HG02885 (cell line): Measurements from ENCODE around the gene RGS12.

Source experiments
- ATAC-seq: cut with Tn5 transposase; IDR thresholded peaks from one replicate; pipeline ENCODE4 v1.9.1; 2021; ENCODE audit warnings: mild to moderate bottlenecking; ENCODE audit not compliant: unreplicated experiment, poor library complexity

RGS12 gene

DNA sequence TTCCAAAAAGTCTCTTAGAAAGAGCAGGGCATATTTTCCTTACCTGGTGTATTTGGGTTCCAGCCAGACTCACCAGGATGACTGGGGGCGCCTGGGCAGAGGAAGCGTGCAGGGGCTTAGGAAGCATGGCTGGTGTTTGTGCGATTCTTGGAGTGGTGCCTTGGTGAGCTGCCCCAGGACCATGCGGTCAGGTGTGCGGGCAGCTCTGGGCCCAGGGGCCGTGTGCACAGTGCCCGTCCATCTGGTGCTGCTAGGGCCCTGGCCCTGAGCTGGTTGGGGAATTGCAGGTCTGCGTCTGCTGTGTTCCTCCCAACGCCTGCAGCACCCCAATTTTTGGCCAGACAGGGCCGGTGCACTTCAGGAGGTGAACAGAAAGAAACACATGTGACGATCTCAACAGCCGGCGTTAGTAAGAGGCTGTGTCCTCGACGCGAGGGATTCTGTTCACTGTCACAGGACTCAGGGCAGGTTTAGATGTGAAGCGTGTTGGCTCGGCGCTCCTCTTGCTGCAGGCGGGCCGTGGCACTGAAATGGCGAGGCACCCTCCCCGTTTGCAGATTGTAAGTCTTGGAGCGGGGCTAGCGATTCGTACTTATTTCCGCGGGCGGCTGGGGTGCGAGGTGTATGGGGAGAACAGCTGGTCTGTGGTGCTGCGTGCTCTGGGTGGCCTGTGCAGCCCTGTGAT is 15.2 kb downstream of the RGS12 start:
- no peak for ATAC-seq

DNA sequence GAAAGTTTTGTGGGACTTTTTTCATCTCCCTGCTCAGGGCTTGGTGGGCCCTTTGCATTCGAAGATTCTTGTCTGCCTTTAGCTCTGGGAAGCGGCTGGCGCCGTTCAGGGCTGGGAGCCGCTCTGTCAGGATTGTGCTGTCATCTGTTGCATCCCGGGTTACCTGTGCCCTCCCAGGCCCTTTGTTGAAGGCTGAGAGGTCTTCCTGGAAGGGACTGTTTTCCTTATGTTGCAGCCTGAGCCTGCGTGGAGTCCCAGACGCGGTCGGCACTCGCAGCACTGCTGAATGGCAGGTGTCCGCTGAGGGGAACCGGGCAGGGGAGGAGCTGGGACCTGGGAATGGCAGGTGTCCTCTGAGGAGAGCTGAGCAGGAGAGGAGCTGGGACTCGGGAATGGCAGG is 15.9 kb downstream of the RGS12 start:
- ATAC-seq = no peak

DNA sequence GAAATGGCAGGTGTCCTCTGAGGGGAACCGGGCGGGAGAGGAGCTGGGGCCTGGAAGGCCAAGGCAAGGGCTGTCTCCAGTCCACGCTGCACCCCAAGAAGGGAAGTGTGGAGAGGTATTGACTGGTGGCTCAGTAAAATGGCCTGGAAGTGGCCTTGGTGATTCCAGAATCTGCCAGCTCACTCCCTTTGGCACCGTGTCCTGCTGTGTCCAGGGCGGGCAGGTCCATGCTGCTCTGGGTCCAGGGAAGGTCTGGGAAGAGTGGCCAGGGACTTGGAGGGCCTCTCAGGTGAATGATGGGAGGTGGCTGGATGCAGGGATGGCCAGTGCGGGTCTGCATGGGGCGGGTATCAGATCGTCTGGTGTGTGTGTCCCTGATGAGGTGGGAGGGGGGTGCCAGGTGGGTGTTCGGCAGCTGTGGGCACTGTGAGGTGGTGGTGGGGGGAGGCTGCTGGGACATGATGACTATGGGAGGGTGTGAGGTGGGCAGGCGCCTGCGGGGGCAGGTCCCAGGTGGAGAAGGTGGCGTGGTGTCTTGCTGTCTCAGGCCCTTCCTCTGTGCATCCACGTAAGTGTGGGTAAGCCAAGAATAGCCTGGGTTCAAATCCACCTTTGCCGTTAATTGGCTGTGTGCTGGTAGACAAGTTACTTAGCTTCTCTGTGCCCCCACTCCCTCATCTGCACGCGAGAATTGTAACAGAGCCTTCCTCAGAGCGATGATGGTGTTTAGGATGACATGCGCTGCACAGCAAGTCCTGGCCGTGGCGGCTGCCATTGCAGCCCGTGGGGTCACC is 17.7 kb downstream of the RGS12 start:
- ATAC-seq = no peak

DNA sequence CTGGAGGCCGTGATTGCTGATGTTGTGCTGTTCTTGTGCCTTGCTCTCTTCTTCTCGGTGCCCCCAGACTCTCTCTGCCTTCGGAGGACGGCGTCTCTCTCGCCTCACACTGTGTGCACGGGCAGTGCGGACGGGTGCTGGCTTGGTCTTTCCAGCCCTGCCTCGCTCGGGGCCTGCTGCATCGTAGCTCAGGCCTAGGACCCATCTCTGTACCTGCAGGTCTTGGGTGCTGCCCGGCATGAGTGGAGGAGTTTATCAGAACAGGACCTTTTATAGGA is 18.2 kb downstream of the RGS12 start:
- no peak for ATAC-seq

DNA sequence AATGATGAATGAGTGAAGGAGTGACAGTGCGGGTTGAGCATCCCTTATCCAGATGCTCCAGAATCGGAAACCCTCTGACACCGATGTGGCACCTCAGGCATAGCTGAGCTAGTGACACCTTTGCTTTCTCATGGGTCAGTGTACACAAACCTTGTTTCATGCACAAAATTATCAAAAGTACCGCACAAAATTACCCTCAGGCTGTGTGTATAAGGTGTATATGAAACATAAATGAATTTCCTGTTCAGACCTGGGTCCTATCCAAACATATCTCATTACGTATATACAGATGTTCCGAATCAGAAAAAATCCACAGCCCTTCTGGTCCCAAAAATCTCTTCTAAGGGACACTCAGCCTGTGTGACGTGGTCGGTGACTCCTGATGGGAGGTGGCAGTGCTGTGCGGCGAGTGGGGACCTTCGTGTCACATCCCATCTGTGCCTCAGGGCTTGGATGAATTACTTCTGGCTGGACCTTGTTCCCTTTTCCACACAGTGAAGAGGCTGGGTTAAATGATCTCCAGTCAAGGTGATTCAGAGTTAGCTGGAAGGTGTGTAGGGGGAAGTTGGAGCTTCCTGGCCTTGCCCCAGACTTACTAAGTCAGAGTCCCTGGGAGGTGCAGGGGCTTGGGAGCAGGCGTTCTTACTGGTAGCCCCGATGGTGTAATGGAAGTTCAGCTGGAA is 18.8 kb downstream of the RGS12 start:
- no peak for ATAC-seq

DNA sequence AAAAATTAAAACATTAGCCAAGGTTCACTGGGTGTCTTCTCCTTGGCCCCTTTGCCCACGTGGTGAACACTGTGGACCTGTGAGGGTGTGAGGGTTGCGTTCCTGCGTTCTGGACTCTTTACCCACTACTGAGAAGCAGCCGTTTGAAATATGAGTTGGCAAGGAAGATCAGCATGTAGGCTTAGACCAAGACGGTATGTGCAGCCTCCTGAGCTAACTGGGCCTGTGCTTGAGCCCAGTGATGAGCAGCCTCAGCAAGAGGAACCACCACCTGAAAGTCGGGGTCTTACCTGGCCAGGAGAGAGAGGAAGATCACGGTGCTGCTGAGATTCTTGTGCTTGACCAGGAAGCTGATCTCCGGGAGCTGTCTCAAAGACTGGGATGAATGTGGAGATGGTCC is 19.5 kb downstream of the RGS12 start:
- no peak for ATAC-seq

DNA sequence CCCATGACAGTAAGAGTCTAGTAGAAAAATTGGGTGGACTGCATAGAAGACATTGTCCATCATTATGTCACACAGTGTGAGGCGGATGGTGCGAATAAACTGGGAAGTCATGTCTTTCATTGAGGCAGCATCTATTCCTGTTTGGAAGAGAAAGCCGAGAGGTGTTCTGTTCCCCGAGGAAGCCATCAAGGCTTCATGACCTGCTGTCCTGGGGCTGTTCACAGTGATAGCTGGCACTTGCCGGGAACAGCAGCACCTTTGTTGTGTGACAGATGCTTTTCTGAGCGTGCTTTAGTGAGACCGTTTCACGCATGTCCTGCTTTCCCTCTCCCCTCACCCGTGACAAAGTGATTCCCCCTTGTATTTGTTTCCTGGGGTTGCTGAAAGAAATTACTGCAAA is 20.3 kb downstream of the RGS12 start:
- no peak for ATAC-seq

DNA sequence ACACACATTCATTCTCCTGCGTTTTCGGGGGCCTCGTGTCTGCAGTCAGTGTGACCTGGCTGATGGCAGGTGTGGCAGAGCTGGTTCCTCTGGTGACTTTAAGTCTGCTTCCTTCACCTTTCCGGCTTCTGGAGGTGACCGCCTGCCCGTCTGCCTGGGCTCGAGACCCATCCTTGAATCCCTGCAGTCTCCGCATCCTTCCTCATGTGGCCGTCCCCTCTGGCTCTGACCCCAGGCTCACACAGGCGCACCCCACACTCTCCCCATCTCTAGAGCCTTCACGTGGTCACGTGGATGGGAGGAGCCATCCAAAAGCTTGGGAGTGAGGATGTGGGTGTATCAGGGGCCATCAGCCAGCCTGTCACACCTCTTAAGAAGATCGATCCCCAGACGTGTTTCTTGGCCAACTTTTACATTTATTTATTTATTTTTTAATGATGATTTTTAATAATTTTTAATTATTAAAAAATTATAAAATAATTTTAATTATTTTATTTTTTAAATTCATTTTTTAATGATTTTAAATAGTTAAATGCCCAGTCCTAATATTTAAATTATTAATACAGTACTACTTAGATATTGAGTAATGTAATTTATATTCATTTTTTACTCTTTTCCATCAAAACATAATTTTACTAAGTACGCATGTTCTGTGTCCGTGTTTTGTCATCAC is 20.9 kb downstream of the RGS12 start:
- no peak for ATAC-seq

DNA sequence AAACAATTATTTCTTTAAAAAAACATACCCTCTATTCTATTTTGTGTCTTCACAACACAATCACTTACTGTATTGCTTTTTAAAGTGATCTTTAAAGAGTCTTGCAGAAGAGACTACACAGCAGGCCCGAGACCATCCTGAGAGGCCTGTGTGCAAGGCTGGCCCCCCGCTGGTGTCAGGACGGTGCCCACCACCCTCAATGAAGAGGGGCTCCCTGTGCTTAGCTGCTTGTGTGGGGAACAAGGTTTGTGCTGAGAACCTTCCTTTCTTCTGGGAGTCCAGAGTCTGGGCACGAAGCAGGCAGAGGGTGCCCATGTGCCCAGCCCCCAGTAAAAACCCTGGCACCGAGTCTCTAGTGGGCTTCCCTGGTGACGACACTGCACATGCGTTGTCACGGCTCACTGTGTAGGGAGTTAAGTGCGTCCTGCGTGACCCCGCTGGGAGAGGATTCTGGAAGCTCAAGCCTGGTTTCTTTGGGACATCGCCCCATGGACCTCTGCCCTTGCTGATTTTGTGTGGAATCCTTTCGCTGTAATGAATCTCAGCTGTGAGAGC is 22.0 kb downstream of the RGS12 start:
- no peak for ATAC-seq

DNA sequence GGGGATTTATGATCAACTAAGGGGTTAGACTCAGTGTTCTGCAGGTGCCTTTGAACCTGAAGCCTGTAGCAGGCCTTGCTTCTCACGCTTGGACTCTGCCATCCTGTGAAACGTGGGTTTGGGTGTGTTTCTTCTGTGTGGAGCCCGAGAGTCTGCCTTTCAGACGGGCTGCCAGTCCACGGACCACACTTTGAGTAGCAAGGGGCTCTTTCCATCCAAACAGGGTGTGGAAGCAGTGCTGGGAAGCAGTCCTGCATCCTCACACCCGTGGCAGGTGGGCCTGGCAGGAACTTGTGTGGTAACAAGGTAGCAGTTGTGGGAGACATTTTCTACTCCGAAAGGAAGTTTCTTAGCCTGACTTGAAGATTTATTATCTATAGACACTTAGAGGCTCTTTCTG is 22.7 kb downstream of the RGS12 start:
- no peak for ATAC-seq

DNA sequence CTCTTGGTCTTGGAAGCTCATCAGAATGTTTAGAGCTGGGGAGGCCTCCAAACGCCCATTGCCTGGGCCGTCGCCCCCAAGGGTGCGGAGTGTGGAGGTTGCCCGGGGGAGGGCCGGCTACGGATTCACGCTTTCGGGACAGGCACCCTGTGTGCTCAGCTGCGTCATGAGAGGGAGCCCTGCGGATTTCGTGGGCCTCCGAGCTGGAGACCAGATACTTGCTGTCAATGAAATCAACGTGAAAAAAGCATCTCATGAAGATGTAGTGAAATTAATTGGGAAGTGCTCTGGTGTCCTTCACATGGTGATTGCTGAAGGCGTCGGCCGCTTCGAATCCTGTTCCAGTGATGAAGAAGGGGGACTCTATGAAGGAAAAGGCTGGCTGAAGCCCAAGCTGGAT is 23.3 kb downstream of the RGS12 start:
- ATAC-seq = no peak

DNA sequence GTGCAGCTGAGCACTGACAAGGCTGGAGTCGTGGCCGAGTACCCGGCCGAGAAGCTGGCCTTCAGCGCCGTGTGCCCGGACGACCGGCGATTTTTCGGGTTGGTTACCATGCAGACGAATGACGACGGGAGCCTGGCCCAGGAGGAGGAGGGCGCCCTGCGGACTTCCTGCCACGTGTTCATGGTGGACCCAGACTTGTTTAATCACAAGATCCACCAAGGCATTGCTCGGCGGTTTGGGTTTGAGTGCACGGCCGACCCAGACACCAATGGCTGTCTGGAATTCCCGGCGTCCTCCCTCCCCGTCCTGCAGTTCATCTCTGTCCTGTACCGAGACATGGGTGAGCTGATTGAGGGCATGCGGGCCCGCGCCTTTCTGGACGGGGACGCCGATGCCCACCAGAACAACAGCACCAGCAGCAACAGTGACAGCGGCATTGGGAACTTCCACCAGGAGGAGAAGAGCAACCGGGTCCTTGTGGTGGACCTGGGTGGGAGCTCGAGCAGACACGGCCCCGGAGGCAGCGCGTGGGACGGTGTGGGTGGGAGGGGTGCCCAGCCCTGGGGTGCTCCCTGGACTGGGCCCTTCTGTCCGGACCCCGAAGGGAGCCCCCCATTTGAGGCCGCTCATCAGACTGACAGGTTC is 24.3 kb downstream of the RGS12 start:
- ATAC-seq = no peak

DNA sequence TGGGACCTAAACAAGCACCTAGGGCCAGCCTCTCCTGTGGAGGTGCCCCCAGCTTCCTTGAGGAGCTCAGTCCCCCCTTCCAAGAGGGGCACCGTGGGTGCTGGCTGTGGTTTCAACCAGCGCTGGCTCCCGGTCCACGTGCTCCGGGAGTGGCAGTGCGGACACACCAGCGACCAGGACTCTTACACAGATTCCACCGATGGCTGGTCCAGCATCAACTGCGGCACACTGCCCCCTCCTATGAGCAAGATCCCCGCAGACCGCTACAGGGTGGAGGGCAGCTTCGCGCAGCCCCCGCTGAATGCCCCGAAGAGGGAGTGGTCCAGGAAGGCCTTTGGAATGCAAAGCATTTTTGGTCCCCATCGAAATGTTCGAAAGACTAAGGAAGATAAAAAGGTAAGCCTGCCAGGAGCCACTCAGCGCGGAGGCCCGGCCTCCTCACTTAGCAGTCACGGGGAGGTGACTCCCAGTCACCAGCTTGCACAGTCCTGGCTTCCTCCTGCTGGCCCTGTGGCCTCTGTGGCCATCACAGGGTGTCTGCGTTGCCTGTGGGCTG is 24.9 kb downstream of the RGS12 start:
- no peak for ATAC-seq

DNA sequence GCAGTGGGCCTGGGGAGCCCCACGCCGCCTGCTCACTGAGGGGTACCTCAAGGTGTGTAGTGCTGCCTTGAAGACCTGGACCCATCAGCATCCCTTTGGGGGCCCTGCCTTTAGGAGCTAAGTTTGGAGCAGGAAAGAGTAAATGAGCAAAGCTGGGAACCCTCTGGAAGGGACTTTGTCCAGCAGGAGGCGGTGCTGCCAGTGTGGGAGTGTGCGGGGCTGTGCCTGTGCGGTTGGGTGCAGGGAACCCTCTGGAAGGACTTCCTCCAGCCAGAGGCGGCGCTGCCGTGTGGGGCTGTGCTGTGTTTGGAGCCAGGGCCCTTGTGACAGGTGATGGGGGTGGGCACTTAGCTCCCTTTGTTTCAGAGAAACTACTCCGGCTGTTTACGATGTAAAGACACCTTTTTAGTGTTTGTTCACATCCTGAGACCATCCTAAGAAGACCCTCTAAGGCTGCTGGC is 25.8 kb downstream of the RGS12 start:
- ATAC-seq = no peak

DNA sequence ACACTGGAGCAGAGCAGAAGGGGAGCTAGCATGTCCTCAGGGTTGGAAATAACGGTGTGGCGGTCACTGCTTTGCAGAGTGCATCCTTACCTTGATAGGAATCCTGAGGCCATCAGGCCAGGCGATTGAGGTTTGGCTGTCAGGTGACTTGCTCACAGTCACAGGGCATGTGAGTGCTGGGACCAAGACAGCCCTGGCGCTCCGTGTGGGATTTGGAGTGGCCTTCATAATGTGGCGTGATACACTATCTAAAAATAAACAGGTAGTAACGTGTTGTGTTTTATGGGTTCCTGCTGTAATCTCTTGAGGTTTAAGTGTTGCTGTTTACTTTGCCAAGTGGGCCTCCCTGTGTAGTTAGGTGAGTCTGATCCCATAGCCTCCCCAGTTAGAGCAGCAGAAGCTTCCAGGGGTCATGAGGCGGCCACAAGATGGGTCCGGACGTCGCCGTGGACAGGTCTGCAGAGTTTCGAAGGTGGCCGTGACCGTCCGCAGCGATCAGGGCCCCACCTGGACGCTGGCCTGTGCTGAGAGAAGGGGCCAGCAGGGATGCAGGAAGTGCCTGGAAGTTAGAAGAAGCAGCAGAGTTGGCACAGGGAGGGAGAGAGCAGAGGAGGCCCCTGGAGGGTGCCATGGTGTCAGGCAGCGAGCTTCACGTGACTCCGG is 27.7 kb downstream of the RGS12 start:
- ATAC-seq = no peak

DNA sequence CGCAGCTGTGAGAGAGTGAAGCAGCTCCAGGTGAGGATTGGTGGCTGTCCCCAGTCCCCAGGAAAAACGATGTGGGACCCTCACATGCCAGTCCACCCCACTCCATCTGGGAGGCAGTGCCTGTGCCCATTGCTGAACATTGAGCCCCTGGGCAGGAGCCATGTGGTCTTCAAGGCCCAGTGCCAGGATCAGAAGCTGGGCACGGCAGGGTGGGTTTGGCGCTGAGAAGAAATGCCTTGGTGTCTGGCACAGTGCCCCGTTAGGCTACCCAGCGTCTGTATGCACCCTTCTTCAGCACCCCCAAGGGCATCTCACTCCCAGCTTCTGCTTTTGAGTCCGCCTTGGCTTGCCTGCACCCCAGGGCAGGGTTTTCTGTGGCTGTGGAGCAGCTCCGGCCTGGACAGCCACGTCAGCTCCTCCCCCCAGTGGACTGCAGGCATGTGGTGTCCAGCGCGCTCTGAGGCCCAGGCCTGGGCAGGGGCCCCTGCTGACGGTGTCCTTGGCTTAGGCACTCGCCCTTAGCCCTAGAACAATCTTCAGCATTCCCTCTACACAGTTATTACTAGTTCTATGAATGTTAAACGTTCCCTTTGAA is 28.6 kb downstream of the RGS12 start:
- ATAC-seq = no peak

DNA sequence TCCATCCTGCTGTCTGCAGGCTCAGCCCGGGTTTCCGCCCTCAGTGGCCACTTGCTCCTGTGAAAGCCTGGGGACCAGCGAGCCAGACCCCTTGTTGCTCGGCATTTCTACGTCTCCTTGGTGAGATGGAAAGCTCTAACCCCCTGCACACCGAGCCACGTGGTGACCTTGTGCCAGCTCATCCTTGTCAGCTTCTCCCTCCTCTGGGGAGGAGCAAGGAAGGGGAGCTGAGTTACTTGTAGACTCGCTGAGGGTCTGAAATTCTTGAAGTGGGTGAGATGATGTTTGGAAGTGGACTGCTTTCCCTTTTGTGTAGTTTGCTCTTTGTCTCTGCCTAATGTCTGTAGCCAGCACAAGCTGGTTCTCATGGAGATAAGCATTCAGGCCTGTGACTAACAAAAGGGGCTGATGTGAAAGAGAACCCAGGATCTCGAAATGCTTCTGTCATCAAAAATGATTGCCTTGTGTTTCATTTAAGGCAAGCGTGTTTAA is 29.3 kb downstream of the RGS12 start:
- ATAC-seq = no peak

DNA sequence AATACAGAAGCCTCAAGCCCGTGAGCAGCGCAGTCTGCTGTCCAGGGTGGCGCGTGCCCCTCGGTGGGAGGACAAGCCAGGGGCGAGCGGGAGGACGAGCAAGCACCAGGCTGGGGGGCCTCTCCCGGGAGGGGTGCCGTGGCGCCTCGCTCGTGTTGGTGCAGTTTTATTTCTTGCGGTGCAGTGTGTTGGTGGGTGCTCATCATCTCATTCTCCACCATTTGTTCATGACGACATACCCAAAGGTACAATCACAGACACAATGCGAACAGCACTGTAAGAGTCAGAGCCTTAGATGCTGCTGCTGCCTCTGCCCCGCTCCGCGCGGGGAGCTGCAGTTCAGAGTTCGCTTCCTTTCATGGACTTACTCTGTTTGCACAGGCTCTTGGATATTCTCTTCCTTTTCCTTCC is 30.3 kb downstream of the RGS12 start:
- no peak for ATAC-seq
